Activated T-cell treated with anti-CD3 and anti-CD28 coated beads, Interleukin-2, amount 50 U/mL, for 48 hours (primary cell): ENCODE results near the gene INSYN2B.
"Not testable (repeated sequence)": the region's sequence is repeated elsewhere in the genome, so short reads cannot be mapped to it uniquely, and the experiment has no call there.

Source experiments
- DNase-seq, 2 experiments: peaks; one replicate each; pipeline ENCODE4 v3.0.0-alpha.2; 2020

The INSYN2B gene

DNA sequence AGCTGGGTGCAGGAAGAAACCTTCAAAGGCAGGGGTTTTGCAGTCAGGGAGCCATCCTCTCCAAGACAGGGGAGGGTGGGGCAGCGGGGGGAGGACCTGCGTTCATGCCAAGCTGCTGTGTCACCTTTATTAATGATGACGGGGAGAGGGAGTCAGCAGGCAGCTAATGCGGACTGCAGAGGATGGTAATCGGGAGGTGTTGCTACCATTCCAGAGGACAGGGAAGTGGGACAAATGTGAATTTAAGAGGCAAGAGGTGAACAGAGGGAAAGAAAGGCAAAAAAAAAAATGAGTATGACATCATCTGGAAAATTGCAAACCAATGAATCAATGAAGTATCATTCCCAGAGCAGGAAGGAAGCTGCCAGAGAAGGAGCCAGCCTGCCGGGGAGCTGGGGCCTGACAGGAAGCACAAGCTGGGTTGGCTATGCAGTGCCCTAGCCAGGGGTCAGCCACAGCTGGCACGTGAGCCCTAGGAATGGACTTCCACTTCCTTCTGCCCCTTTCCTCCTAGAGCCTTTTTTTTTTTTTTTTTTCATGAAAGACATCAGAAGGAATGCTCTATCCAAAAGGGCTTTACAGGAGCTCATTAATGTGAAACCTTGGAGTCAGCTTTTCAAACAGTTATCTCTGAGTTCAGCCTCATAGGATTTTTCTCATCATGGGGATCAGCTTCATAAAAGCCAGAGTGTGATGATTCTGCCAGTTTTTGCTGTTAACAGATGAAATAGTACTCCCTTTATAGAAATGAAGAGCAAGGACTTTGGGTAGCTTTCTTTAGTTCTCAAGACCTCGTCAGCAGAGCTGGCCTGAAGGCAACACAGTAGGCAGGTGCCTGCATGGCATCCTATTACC, 9.2 kb downstream of the INSYN2B start:
- no peak for DNase-seq

DNA sequence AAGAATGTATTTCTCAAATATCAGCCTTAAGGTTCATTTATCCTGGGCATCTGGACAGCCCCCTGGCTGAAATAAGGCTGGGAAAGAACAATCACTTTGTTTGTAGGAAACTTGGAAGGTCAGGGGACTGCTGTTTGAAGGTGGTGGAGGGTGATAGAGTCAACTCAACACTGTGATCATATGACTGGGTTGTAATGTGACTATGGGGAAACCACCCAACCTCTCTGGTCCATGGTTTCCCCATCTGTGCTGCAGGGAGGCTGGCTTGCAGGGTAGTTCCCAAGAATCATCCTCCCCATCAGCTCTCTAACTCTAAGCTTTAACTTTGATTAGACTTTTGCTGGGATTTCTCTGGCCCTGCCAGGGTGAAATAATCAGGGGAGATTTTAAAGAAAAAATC, 10.0 kb downstream of the INSYN2B start:
- DNase-seq = no peak

DNA sequence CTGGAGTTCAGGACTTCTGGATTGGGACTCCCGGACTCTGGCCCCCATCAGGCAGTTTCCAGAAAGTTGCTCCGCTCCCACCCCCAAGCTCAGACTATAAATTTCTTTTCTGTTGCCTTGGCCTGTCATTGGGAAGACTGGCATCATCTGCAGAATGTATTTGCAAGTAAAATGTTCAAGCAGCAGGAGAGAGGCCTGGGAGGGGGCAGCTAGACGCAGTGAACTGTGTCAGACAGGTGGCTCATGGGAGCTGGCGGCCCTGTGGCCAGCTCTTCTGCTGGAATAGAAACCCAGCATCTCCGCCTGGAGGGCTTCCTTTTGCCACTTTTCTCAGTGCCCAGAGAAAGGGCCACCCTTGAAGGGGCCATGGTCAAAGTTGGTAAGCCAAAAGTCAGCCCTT, 16.0 kb downstream of the INSYN2B start:
- DNase-seq = no peak

DNA sequence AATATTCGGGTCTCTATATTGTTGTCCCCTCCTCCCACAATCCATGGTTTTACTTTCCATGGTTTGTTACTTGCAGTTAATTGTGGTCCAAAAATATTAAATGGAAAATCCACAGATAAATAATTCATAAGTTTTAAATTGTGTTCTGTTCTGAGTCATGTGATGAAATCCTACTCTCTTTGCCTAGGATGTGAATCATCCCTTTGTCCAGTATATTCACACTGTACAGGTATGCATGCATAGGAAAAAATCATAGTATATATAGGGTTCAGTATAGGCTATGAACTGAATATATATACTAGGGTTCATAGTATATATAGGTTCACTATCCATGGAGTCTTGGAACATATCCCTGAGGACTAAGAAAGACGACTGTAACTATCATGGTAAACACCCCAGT, 19.6 kb downstream of the INSYN2B start:
- DNase-seq = no peak

DNA sequence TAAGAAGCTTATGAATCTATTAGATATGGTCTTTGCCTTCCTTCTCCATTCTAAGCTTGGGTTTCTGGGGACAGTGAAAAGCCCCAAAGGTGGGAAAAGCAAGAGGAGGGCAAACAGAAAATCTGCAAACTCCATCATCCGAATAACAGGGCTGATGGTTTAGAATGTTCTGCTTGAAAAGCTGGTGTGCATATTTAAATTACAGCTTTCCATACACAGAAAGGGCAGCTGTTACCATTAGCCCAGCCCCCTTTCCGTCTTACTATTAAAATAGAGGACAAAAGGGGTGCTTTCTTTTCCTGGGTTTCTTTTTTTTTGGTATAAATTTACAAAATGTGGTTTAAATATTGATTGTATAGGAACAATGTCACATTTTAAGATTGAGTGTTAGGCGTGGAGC, 22.0 kb downstream of the INSYN2B start:
- no peak for DNase-seq

DNA sequence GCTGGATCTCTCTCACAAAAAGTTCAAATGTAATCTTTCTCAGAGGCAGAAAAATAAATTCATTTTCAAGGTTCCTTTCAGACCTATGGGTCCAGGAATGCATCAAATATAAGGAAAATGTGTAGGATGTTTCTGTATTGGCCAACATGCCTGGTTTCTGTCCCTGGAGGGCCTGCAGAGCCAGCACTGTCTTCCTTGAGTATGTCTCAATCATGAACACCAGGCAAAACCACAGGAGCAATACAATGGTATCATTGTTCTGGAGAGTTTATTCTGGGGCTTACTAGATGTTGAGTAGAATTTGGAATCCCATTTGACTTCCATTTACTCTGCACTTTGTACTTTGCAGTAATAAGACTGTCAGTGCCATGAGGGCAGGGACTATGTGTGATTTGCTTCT, 23.5 kb downstream of the INSYN2B start:
- no peak for DNase-seq

DNA sequence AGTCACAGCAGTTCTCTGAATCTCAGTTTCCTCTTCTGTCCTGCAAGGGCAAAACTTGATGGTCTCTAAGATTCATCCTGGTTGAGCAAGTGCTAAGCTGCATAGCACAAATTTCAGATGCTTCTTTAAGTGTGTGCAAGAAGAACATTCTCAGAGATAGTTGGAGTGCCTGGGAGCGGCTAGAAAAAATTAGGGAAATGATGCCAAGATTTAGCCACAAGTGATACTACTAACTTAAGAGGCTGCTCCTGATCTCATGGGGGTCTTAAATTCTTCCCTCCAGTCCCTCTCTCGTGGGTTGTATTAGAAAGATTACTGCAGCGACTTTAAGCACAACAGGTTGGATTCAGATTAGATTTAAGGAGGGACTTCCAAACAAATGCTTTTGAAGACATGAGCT, 24.2 kb downstream of the INSYN2B start:
- DNase-seq = no peak

DNA sequence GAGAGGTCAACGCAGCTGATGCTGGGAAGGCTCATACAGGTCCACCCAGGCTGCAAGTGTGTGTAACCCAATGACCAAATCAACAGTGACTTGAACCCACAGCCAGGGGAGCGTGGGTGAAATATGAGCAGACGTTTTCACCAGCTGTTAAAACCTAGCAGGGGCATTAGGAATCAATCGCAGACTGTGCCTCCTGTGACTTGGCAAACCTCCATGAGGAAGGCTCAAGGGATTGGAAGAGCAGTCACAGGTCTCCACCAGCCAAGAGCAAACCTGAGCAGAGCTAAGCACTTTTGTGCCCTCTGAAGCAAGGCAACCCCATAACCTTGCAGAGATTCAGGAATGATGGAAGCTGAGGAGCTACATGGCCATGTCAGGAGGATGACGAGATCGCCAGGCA, 25.5 kb downstream of the INSYN2B start:
- DNase-seq = no peak

DNA sequence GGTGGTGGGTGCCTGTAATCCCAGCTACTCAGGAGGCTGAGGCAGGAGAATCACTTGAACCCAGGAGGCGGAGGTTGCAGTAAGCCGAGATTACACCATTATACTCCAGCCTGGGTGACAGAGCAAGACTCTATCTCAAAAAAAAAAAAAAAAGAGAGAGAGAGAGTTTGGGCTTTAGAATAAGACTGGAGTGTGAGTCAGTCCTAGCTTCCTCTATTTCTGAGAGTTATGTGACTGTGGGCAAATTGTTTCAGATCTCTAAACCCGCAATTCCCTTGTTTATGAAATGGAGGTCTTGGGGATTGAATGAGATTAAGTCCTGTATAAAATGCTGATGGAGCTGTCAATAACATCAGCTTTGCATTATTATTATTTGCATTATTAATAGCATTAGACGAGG, 27.1 kb downstream of the INSYN2B start:
- not testable (repeated sequence) for DNase-seq

DNA sequence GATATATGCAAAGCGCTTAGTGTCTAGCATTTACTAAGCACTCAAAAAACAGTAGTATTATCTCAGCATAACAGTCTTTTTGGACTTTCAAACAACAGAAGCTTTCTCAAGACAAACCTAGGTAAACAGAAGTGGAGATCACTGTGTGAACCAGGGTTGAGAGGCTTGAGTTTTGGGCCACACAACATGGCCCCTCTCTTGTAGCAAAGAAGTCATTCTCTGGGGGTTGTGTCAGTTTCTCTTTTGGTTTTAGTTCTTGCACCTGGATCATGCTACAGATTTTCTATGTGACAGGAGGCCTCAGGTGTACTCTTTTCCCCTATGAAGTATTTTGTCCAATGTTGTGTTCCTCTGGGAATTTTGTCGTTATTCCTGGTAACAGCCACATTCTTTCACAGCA, 30.0 kb downstream of the INSYN2B start:
- no peak for DNase-seq

DNA sequence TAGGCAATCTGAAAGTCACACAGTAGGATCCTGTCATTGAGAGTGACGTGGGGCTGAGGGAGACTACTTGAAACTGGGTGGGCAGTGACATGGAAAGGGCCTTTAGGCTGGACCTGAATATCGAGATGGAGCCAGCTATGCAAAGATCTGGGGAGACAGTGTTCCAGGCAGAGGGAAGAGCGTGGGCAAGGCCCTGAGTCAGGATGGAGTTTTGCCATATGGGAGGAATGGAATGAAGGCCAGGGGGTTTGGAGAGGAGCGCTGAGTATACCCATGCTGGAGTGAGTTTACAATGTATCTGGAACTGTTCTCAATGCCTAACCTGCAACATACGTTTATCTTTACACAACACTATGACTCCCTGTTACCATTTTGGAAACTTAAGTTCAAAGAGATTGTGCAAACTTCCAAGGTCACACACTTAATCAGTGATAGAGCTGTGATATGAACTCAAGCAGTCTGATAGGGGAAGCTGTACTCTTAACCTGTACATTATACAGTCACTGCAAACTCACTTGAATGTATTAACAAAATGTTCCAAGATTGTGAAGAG, 33.5 kb downstream of the INSYN2B start:
- DNase-seq = no peak

DNA sequence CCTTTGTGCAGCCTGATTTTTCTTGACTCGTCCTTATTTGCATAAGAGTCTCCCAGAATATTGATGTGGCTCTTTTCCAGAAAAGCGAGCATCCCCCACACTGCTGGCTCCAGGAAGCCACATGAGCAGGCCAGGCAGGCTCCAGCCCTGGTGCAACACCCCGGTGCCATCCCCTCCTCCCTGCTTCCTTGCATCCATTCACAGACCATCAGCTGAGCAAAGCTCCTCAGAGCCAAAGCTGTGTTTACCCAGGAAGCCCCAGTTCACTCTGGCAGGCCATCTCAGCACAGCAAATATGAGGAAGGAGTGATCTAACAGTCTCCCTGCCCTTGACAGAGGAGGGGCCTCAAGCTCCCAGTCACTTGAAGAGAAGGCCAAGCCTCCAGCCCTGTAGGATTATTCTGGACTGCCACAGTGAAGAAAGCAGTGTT, 34.4 kb downstream of the INSYN2B start:
- no peak for DNase-seq

DNA sequence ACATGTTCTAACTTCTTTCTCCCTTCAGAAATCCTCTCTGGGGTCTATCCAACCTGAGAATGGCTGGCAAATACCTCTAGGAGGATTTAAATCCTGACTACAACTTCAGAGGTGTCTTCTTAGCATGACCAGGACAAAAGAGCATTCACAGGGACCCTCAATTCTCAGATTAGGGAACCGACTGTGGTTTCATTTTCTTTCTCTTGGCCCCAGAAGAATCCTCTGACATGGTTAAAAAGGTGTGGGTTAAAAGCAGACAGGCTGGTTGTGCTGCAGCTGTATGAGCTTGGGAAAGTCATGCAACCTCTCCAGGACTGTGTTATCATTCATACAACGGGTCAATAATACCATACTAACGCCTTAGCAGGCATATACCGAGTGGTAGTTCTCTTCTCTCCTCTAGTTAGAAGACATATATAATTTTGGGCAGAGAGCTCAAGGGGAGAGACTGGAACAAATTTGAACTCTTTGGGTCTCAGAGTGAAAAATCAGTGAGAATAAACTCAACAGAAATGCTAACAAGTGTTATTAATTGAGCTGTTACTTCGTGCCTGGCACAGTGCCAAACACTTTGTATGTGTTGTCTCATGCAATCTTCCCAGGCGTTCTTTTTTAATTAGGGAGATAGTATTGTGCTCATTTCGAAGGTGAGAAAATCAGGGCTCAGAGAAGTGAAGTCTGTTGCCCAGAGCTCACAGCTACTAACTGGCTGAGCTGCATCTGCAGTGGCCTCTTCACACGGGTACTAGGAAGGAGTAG, 35.2 kb downstream of the INSYN2B start:
- no peak for DNase-seq

DNA sequence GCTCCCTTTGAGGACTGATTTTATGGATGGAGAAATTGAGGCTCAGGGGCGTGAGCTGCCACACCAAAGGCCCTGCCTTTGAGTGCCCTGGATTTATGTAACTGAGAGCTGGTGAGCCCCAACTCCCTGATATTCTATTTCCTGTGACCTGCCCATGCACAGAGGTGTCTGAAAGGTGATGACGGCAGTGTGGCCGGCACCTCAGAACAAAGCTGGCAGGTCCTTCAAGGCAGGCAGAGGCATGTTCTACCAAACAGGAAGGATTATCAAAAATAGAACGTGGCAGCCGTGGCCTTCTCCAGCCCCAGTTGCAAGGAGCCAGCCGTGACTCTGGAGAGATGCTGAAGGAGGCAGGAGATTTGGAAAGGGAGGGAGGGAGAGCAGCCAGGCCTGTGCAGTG, 36.2 kb downstream of the INSYN2B start:
- no peak for DNase-seq

DNA sequence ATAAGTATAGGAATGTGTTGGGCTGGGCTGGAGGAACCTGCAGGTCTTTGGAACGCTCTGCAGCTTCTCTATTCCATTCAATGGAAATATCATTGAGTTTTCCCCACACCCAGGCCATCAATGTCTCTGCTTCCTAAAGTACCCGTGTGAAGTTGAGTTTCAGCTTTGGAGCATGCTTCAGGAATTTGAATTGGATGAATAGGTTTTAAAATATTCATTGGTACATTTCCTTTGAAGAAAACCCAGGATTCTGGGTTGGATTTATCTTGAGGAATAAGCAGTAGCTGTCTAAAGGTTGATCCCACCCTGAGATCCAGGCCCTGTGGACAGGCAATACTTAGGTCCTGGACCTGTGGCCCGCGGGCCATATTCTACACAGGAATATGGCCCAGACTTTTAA, 37.3 kb downstream of the INSYN2B start:
- DNase-seq = no peak

DNA sequence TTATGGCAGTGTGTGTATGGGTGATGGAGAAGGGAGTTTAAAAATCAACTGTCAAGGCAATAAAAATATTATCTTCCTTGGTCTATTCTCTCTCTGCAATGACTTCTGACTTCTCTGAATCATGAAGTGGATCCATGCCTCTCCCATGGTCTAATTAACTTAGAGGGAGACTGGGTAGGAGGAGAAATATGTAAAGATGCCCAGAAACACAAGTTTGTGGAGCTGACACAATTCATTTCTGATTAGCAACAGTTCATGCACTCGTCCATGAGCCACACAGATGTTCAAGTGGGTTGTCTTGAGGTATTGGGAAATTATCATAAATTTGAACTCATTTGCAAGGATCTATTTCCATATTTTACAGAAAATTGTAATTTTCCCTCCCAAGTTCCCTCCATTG, 38.1 kb downstream of the INSYN2B start:
- DNase-seq = no peak

DNA sequence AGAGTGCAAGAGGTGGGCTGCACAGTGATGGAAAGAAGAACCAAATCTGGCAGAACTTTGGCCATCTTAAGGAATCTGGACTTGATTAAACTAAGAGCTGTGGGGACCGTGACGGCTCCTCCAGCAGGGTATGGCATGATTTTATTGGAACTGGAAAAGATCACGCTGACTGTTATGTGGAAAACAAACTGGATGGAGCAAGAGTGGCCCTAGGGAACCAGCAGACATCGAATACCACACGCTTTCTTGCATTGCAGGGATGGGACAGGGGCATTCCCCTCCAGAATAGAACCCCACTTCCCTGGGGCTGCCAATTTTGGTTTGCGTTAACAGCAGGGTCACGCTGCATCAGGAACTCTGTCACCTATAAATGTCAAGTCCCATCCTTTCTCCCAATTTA, 38.8 kb downstream of the INSYN2B start:
- DNase-seq = no peak

DNA sequence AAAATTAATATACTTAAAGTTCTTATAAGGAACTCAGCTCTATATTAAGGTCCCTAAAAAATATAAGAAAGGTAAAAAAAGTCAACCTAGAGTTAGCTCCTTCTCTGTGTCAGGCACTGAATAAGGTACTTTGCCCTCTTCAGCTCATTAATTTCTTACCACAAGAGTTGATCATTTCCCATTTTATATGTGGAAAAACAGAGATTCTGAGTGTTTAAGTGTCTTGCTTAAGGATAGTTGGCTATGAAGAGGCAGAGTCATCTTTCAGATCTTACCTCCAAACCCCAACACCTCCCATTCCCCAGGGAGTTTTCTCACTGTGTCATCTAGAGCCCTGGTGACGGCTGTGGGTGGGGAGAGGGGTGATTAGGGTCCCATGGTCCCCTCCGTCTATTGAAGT, 40.6 kb downstream of the INSYN2B start:
- DNase-seq = no peak

DNA sequence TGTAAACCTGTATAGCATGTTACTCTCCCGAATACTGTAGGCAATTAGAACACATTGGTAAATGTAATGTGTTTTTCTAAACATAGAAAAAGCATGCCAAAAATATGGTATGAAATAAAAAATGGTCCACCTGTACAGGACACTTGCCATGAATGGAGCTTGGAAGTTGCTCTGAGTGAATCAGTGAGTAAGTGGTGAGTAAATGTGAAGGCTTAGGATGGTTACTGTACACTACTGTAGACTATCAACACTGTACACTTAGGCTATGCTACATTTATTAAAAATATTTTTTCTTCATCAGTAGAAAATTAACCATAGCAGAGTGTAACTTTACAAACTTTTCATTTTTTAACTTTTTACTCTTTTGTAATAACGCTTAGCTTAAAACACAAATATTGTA, 41.9 kb downstream of the INSYN2B start:
- no peak for DNase-seq

DNA sequence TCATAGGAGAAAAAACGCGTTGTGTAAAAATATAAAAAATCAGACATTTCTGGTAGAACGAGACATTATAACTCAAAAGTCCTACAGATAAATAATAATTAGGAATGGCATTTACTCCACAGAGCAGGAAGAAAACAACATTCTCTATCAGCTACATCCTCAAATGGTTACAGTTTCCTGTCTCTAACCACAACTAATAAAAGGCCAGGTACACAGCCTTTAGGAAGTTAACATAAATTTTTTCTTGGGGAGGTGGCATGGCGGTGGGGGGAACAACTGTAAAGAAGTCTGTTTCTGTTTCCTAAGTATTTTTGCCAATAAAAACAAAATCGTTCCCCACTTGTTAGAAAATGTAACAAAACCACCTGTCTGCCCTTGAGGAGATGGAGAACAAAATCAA, 44.5 kb downstream of the INSYN2B start:
- DNase-seq = no peak

DNA sequence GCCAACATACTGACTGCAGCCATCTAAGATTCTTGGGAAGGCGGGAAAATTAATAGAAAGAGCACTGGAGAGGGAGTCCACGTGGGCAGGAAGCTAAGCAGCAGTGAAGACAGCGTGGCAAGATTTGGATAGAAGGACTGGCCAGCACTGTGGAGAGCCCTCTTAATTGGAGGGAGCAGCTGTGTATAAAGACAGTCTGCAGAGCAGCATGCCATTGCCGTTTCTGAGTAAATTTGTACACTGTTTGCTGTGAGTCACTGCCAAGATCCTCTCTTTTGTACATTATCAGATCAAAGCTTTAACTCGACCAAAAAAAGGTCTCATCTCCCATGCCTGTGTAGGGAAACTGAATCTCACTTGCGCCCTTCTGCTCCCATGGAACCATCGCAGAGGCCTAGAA, 45.3 kb downstream of the INSYN2B start:
- DNase-seq = no peak

DNA sequence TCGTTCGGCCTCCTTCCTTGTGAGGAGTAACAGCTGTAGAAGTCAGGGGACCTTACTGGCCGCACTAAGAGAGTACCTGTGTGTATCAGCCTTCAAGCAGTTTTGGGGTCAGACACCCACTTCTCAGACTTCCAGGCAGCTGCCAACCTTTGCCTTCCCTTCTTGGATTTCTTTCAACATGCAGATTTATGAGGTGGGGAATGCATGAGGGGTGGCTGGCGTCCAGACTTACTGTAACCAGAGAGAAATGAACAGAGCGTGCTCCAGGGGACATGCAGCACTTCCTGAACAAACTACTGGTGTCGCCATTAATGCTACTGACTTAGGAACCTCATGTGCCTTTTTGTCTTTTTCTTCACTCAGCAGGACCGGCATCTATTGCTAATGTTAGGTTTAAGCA, 46.7 kb downstream of the INSYN2B start:
- no peak for DNase-seq

DNA sequence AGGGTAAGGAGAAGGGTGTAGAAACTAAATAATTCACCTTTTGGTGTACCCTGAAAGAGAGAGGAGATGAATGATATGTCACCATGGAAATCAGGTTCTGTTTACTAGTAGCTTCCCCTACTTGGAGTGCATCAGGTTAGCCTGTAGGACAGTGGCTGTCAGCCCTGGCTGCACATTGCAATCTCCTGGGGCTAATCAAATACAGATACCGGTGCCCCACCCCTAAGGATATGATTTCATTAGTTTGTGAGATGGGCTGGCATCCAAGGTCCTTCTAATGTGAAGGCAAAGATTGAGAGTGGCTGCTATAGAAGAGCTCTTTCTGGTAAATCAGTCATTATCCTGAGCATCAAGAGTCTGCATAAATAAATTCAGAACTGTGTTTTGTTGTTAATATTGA, 47.2 kb downstream of the INSYN2B start:
- no peak for DNase-seq

DNA sequence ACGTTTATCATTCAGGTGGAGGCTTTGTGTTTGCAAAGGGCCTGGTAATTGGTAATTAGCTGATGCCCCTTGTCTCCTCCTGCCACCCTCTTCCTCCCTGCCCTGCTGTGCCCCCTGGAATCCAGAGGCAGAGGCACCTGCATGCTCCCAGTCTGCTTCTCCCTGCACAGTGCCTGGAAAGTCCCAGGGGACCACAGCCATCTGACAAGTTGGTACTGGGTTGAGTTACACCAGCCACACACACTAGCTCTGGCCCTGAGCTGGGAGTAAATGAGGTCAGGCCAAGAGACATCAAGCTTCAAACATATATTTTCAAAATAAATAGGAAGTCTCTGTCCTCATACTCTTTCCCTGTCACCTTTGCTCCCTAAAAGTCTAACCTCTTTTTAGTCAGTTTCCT, 56.3 kb downstream of the INSYN2B start:
- DNase-seq = no peak
